GM10266 (cell line): Measurements from ENCODE around the gene ASTN1.

ENCODE experiments used
- DNase-seq: peaks from one replicate; pipeline ENCODE4 v3.0.0; 2012; ENCODE audit errors: extremely low spot score
- CTCF ChIP-seq: IDR thresholded peaks from 2 replicates; pipeline ENCODE4 v1.5.1; 2012; ENCODE audit warnings: mild to moderate bottlenecking, low read depth; ENCODE audit not compliant: control insufficient read depth, insufficient read depth; ENCODE audit errors: missing control alignments

Gene ASTN1

GRCh38 chr1:176843352-176844297, 320.9 kb downstream of the ASTN1 start:
- peak; percentile 41 for TF ChIP-seq CTCF
- peak; percentile 9 for DNase-seq

GRCh38 chr1:176841238-176841637, 323.3 kb downstream of the ASTN1 start:
- DNase-seq, result no peak
- no peak for TF ChIP-seq CTCF

GRCh38 chr1:176839216-176839615, 325.3 kb downstream of the ASTN1 start:
- no peak for DNase-seq
- no peak for TF ChIP-seq CTCF

- no peak for DNase-seq
- no peak for TF ChIP-seq CTCF
Observed at GRCh38 chr1:176838276-176838995, 326.1 kb downstream of the ASTN1 start.

GRCh38 chr1:176837708-176838107, 326.8 kb downstream of the ASTN1 start:
- no peak for TF ChIP-seq CTCF

GRCh38 chr1:176831150-176831549, 333.4 kb downstream of the ASTN1 start:
- no peak for TF ChIP-seq CTCF

More at GRCh38 chr1:176837708-176838107, 326.8 kb downstream of the ASTN1 start:
- no peak for DNase-seq

More at GRCh38 chr1:176831150-176831549, 333.4 kb downstream of the ASTN1 start:
- no peak for DNase-seq
